ENCODE measurements around the gene KLHL18. TPM values are rescaled to one million over a fixed set of nuclear protein-coding genes. Genes with fewer than 3 reads are reported as not detected.
A peak's percentile ranks its signal among the peaks of the same experiment; 100 is the strongest.
"Not testable (repeated sequence)": the region's sequence is repeated elsewhere in the genome, so short reads cannot be mapped to it uniquely, and the experiment has no call there.

The KLHL18 gene
- total and polyA plus RNA-seq, 3 donors from 2014 or later, result 17.6 to 26.2 (median 24.7) TPM

GRCh38 chr3:47283193-47283537, 421 bp downstream of the KLHL18 start:
- Histone ChIP-seq H3K9me3 (no peaks in the 10 kb centered on the region), H3K4me3 (peak overlapping the region; percentile 78 to 81), H3K27me3 (no peaks in the 10 kb centered on the region), H3K27ac (peak overlapping the region; percentile 92 to 93), H3K4me1 (peaks cover 17% of the 10 kb centered on the region), H3K36me3 (ENCODE audit: low read depth, missing control alignments) (no peaks in the 10 kb centered on the region)
- TF ChIP-seq POLR2A (IDR thresholded peaks at IDR 0.05) (no peak), CTCF (IDR thresholded peaks at IDR 0.05) (no peak)
- 0% methylated on average over 10 of the region's 10 CpGs for WGBS, 2 donors
- peak; percentile 50 for DNase-seq
- intact Hi-C loops (cut with DNase I; ENCODE audit: low total_unique reads), result no loop called here

- peak overlapping the region; percentile 92 to 93 for H3K27ac ChIP-seq
- no peaks in the 10 kb centered on the region for H3K9me3 ChIP-seq
- peak; percentile 18 for DNase-seq
- TF ChIP-seq CTCF (IDR thresholded peaks at IDR 0.05), result no peak
- TF ChIP-seq POLR2A (IDR thresholded peaks at IDR 0.05), result no peak
- peak overlapping the region; percentile 78 to 81 for H3K4me3 ChIP-seq
- no peaks in the 10 kb centered on the region for H3K36me3 ChIP-seq (ENCODE audit: low read depth, missing control alignments)
- H3K27me3 ChIP-seq, result no peaks in the 10 kb centered on the region
- peaks cover 17% of the 10 kb centered on the region for H3K4me1 ChIP-seq
- 19 to 25% methylated on average over 12 of the region's 12 CpGs for WGBS, 2 donors
- intact Hi-C loops (cut with DNase I; ENCODE audit: low total_unique reads), result no loop called here
Observed at GRCh38 chr3:47283591-47284364, 1.0 kb downstream of the KLHL18 start.

GRCh38 chr3:47288966-47289910, 6.5 kb downstream of the KLHL18 start:
- H3K4me3 ChIP-seq, result no peak overlapping the region
- intact Hi-C loops (cut with DNase I; ENCODE audit: low total_unique reads), result no loop called here
- no peaks in the 10 kb centered on the region for H3K9me3 ChIP-seq
- H3K4me1 ChIP-seq, result peaks cover 7% of the 10 kb centered on the region
- 55 to 58% methylated on average over 6 of the region's 6 CpGs for WGBS, 2 donors
- no peaks in the 10 kb centered on the region for H3K27me3 ChIP-seq
- no peak for TF ChIP-seq CTCF (IDR thresholded peaks at IDR 0.05)
- no peak for TF ChIP-seq POLR2A (IDR thresholded peaks at IDR 0.05)
- no peaks in the 10 kb centered on the region for H3K36me3 ChIP-seq (ENCODE audit: low read depth, missing control alignments)
- DNase-seq, result no peak
- no peak overlapping the region for H3K27ac ChIP-seq

DNA sequence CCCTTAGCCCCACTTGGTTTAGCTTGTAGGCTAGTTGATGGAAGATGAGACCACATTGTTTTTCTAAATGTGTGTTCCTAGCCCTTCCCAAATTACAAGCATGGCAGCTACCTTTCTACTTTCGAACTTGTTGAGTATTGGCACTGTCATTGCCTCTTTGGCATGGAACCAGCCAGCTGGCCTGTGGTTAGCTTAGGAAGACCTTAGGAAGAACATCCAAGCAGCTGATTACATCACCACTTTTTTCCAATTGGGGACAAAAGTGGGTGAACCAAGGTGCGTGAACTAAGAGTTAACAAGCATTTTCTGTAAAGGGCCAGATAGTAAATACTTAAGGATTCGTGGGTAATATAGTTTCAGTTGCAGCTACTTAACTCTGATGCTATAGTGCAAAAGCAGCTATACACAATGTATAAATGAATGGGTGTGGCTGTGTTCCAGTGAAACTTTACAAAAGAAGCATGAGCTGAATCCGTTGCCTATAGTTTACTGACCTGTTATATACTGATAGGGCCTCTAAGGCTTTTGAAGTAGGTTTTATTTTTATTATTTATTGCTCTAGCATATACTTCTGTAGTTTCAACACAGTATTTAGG, 8.5 kb downstream of the KLHL18 start:
- intact Hi-C loops (cut with DNase I; ENCODE audit: low total_unique reads), result no loop called here
- 78 to 80% methylated on average over 4 of the region's 4 CpGs for WGBS, 2 donors
- H3K27ac ChIP-seq, result no peak overlapping the region
- H3K27me3 ChIP-seq, result no peaks in the 10 kb centered on the region
- no peak for DNase-seq
- H3K4me1 ChIP-seq, result peaks cover 7% of the 10 kb centered on the region
- no peaks in the 10 kb centered on the region for H3K9me3 ChIP-seq
- TF ChIP-seq POLR2A (IDR thresholded peaks at IDR 0.05) (no peak), CTCF (IDR thresholded peaks at IDR 0.05) (no peak)
- H3K36me3 ChIP-seq (ENCODE audit: low read depth, missing control alignments), result no peaks in the 10 kb centered on the region
- H3K4me3 ChIP-seq, result no peak overlapping the region

DNA sequence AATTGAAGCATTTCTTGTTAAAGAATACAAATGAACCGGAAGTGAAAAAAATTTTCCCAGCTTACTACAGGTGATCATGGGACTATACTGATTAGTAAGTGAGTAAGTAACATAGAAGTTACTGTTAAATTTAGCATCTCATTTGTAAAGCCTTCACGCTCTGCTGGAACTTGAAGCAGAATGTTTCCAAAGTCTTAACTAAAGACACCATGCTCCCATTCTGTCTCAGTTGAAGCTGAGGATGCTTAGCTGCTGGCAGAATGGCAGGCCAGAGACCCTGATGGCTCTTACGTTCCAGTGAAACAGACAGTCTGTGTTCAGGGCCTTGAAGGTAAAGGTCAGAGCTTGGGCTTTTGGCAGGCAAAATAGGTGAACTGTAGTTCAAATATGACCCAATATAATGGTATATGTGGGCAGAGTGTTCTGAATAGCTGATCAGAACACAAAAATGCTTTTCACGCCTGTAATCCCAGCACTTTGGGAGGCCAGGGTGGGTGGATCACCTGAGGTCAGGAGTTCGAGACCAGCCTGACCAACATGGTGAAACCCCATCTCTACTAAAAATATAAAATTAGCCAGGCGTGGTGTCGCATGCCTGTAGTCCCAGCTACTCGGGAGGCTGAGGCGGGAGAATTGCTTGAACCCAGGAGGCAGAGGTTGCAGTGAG, 9.1 kb downstream of the KLHL18 start:
- intact Hi-C loops (cut with DNase I; ENCODE audit: low total_unique reads); H3K36me3 ChIP-seq (ENCODE audit: low read depth, missing control alignments); H3K27me3 ChIP-seq; H3K4me3 ChIP-seq; H3K4me1 ChIP-seq; DNase-seq; H3K27ac ChIP-seq; H3K9me3 ChIP-seq: not testable (repeated sequence)
- WGBS, 2 donors, result 88 to 95% methylated on average over 9 of the region's 9 CpGs
